Fibroblast of pulmonary artery (primary cell): ENCODE measurements around the gene PSMB1.

Source experiments
- DNase-seq: peaks from one replicate; pipeline ENCODE4 v3.0.0-alpha.2; 2010; ENCODE audit warnings: low read depth
- H3K4me3 ChIP-seq: replicated peaks from 2 replicates; pipeline ENCODE4 v1.5.1; 2011; ENCODE audit warnings: low read depth, mild to moderate bottlenecking, control low read depth, low read length, moderate library complexity
- CTCF ChIP-seq: IDR thresholded peaks from 2 replicates; pipeline ENCODE4 v1.5.1; 2011; ENCODE audit warnings: mild to moderate bottlenecking, control low read depth, low read length, inconsistent platforms; ENCODE audit errors: missing control alignments

The PSMB1 gene

GRCh38 chr6:170552765-170553533 lies at the start of gene PSMB1:
Gene PSMB1, minus strand, starts transcription at chr6:170553307. Its CDS starts 65 bp downstream, at chr6:170553242.
- DNase-seq: peak; percentile 97
- peak within 1 kb of the TSS; percentile 95 for H3K4me3 ChIP-seq
- TF ChIP-seq CTCF: no peak

DNA sequence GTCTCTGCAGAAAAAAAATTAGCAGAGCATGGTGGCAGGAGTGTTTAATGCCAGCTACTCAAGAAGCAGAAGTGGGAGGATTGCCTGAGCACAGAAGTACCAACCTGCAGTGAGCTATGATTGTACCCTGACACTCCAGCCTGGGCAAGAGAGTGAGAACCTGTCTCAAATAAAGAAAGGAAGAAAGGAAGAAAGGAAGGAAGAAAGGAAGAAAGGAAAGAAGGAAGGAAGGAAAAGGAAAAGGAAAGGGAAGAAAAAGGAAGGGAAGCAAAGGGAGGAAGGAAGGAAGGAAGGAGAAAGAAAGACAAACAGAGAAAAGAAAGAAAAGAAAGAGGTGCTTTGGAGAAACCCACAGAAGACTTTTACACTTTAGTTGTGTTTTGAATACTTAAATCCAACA lies 44.2 kb upstream of the PSMB1 start:
- no peak for DNase-seq
- no peak overlapping the region for H3K4me3 ChIP-seq
- TF ChIP-seq CTCF: no peak

DNA sequence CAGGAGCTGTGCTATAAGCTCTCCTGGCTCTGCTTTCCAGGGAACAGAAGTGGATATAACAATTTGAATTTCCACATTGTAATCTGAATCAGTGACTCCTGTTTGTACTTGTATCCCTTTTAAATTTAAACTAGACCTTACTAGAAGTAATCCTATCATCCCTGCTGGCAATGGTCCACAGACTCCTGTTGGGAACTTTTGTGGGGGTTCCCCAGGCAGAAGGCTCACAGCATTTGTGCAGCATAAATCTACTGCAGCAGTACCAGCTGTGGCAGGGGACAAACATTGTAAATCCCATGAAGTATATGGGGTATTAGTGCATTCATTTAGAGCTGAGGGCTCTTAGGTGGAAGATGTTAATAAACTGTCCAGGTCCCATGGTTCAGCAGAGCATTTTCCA lies 43.3 kb upstream of the PSMB1 start:
- TF ChIP-seq CTCF: no peak
- no peak for DNase-seq
- no peak overlapping the region for H3K4me3 ChIP-seq

DNA sequence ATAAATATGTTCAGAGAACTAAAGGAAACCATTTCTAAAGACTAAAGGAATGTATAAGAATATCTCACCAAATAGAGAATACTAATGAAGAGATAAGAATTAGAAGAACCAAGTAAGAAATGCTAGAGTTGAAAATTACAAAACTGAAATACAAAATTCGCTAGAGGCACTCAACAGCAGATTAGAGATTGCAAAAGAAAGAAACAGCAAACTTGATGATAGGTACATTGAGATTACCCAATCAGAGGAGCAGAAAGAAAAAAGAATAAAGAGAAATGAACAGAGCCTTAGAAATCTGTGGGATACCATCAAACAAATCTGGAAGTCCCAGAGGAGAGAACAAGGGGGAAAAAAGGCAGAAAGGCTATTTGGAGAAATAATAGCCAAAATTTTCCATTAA lies 37.6 kb upstream of the PSMB1 start:
- TF ChIP-seq CTCF: no peak
- no peak overlapping the region for H3K4me3 ChIP-seq
- DNase-seq: no peak

DNA sequence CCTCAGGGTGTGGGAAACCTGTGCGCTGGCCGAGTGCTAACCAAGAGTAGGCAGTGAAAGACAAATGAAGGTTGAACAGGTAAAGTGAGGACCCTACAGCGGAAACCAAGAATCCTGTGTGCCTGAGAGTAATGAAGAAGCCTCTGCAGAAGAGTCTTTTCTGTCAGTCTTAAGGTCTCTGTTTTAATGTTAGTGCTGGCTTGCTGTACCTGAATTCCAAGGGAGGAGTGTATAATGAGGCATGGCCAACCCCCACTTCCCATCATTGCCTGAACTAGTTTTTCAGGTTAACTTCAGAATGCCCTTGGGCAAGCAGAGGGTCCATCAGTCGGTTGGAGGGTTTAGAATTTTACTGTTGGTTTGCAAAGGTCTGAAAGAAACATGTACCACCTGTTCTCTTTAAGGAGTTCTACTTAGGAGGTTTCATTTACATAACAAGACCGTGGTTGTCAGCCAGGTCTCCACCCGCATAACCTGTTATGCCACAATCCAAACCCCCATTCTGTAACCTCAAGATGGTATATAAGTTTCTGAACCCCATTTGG lies 31.9 kb upstream of the PSMB1 start:
- peak overlapping the region; percentile 91 for H3K4me3 ChIP-seq
- no peak for TF ChIP-seq CTCF
- DNase-seq: no peak

DNA sequence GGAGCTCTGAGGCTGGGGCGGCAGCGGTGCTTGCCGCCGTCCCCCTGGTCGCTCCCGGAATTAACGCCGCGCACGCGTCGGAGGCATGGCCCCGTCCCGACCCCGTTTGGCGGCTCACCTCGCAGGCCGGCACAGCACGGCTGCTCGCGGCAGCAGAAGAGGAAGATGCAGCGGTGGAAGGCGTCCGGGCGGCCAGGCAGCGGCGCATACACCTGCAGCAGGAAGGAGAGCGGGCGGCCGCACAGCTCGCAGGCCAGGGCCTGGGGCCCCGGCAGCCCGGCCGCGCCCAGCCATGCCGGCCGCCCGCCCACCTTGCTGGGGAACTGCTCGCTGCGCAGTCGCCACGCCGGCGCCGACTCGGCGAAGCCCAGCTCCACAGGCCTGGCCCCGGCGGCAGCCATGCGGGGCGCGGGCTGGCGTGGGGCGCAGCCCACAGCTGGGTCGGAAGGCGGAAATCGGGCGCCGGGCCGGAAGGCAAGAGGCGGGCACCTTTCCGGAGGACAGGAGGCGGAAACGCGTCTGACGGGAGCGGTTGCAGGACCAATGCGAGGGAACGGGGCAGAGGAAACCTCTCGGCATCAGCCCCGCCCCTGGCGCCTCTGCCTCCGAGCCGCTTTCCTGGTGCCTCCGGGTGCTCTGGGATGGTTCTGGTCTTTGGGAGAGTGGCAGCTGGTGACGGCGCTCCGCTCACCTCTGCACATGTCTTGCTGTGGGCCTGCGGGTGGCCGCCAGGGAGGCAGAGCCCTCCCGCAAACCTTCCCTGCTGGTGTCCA lies 31.3 kb upstream of the PSMB1 start, which contains the start of gene PDCD2:
Gene PDCD2 (minus strand): TSS at position 457 of the 773 bp plus-strand sequence. CDS start 56 bp downstream, at position 401.
- H3K4me3 ChIP-seq: peak within 1 kb of the TSS; percentile 91
- TF ChIP-seq CTCF: no peak
- peak; percentile 89 for DNase-seq
